ENCODE data around the gene ST7. TPM values are rescaled to one million over a fixed set of nuclear protein-coding genes. Genes with fewer than 3 reads are reported as not detected.
A peak's percentile ranks its signal among the peaks of the same experiment; 100 is the strongest.
"Not testable (repeated sequence)": the region's sequence is repeated elsewhere in the genome, so short reads cannot be mapped to it uniquely, and the experiment has no call there.

The ST7 gene
- total RNA-seq, 1 donor from 2014 or later, result 8.2 TPM

- ATAC-seq, result peak; percentile 14
These were observed 1.7 kb upstream of the ST7 start for GRCh38 chr7:116951366-116952292.

- ATAC-seq, result no peak
These were observed 498 bp upstream of the ST7 start for GRCh38 chr7:116952635-116953371.

GRCh38 chr7:116953906-116954838 is 871 bp downstream of the ST7 start:
- peak; percentile 72 for ATAC-seq

- no peak for ATAC-seq
These were observed 2.0 kb downstream of the ST7 start for GRCh38 chr7:116955340-116955739.

GRCh38 chr7:116955801-116956476 is 2.6 kb downstream of the ST7 start:
- ATAC-seq, result no peak

GRCh38 chr7:116956477-116956804 is 3.1 kb downstream of the ST7 start:
- ATAC-seq, result no peak

- no peak for ATAC-seq
These were observed 4.6 kb downstream of the ST7 start for GRCh38 chr7:116957874-116958273.

DNA sequence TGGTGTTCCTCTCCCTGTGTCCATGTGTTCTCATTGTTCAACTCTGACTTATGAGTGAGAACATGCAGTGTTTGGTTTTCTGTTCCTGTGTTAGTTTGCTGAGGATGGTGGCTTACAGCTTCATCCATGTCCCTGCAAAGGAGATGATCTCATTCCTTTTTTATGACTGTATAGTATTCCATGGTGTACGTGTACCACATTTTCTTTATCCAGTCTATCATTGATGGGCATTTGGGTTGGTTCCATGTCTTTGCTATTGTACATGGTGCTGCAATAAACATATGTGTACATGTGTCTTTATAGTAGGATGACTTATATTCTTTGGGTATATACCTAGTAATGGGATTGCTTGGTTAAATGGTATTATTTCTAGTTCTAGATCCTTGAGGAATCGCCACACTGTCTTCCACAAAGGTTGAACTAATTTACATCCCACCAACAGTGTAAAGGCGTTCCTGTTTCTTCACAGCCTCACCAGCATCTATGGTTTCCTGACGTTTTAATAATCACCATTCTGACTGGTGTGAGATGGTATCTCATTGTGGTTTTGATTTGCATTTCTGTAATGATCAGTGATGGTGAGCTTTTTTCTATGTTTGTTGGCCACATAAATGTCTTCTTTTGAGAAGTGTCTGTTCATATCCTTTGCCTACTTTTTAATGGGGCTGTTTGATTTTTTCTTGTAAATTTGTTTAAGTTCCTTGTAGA is 8.8 kb downstream of the ST7 start:
- ATAC-seq, result not testable (repeated sequence)

- ATAC-seq, result no peak
These were observed 9.9 kb downstream of the ST7 start for GRCh38 chr7:116963234-116963633.

GRCh38 chr7:116966601-116967000 is 13.3 kb downstream of the ST7 start:
- ATAC-seq, result no peak

DNA sequence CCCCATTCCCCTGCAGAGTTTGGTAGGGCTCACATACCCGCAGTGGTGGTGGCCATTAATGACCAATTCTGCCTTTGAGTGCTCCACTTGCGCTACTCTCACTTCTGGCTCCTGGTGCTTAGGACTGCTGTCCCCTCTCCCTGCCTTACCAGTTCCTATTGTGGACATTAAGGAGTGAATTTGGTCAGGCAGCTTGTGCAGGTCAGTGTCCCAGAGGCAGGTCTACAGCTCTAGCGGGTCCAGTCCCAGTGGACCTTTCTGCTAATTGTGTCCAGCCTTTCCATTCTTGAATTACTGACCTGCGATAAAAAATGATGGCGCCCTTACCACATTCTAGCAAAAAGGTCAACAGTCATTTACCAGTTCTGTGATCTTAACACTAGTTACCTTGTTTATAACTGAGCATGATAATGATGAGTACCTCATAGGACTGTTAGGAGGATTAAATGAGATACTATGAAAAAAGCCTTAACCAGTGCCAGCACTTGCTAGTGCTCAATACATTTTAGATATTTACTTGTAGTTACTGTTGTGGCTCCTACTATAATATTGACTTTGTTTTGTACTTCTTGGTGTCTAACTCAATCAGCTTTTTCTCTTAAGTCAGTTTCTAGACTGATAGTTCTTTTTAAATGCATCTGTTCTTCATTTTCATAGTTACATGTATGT is 14.1 kb downstream of the ST7 start:
- ATAC-seq, result no peak

DNA sequence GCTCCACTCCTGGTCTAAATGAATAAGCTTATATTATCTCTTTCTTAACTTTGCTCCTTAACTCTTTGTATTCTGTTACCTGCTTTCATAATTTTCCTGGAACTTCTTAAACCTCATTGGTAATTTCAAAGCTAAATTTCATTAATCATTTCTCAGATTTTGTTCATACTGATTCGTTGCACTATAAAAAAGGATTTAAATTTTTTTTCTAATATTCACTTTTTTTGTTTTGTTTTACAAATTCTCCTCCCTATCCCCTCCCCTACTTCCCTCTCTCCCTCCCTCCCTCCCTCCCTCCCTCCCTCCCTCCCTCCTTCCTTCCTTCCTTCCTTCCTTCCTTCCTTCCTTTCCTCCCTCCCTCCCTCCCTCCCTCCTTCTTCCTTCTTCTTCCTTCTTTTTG is 14.7 kb downstream of the ST7 start:
- ATAC-seq, result no peak

DNA sequence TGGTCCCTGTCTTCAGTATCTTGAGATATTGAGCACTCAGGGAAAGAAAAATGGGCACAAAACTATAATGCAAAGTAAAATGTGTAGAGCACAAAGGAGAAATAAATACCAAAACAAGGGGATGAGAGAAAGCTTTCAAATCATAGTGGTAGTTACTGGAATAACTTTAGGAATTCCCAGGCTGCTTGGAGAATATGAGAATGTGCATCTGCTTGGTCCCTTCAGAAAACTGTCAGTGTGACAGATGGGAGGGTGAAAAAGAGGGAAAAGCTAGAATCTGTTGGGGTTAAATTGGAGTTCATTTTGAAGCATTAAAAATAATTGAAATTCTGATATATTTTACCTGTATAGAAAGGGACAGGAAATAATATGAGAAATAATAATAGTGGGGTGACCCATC is 15.3 kb downstream of the ST7 start:
- ATAC-seq, result no peak

GRCh38 chr7:116969371-116969902 is 16.1 kb downstream of the ST7 start:
- ATAC-seq, result no peak

DNA sequence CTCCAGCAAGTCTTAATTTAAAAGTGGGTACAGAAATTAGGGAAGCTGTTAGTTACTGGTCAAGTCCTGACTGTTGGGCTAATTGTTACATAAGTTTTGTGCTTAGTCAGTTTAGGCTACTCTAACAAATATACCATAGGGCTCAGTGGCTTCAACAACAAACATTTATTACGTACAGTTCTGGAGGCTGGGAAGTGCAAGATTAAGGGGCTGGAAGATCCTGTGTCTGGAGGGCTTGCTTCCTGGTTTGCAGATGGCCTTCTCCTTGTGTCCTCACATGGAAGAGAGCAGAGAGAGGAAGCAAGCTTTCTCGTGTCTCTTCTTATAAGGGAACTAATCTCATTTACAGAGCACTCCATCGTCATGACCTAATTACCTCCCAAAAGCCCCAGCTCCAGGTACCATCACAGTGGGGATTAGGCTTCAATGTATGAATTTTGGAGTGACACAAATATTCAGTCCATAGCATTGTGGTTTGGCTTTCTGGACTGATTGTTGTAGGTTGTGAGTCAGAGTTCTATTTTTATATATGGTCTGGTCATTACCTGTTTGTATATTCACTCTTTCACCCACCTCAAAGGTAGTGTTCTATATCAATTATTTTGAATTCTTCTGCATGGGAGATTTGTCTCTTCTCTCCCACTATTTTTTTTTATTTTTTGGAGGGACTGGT is 17.1 kb downstream of the ST7 start:
- no peak for ATAC-seq

- ATAC-seq, result not testable (repeated sequence)
These were observed 17.9 kb downstream of the ST7 start for GRCh38 chr7:116971153-116971552.

- no peak for ATAC-seq
These were observed 18.6 kb downstream of the ST7 start for GRCh38 chr7:116971869-116972268.

GRCh38 chr7:116975024-116975423 is 21.7 kb downstream of the ST7 start:
- not testable (repeated sequence) for ATAC-seq

GRCh38 chr7:116977172-116977571 is 23.9 kb downstream of the ST7 start:
- ATAC-seq, result no peak

- no peak for ATAC-seq
These were observed 24.7 kb downstream of the ST7 start for GRCh38 chr7:116978006-116978405.
